Measurements from ENCODE around the gene FGB.

Gene FGB

GRCh38 chr4:154562697-154563254, at the start of gene FGB:
FGB (plus strand) TSS chr4:154563011; CDS start chr4:154563019, 8 bp downstream.
- no peak for DNase-seq

DNA sequence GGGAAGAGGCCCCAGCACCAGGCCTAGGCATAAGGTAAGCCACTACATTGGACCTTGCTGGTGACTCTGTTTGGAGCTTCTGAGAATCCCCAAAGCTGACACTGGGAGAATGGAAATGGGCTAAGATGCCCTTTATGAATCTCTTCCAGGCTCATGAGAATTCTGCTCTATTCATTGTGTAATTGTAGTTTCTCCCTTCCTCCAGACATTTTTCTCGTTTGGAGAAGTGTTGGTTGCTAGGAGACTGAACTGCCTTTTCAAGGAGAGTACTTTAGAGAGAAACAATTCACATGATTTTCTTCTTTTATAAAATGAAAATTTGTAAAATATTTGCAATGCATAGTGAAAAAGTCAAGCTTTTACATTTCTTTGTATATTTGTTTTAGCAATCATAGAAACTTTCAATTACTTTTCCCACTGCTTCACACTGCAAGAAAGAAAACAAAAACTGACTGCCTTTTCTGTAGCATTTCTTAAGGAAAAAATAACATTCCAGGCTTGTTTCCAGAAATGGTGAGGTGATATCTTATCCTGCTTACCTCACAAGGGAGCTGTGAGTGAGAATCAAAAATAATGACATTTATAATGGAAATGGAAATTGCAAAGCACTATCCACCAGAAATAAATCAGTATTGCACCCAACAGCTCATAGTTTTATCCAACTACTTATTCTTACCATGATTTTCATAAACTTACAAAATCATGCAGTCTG, 46.3 kb upstream of the FGB start:
- DNase-seq, result no peak

DNA sequence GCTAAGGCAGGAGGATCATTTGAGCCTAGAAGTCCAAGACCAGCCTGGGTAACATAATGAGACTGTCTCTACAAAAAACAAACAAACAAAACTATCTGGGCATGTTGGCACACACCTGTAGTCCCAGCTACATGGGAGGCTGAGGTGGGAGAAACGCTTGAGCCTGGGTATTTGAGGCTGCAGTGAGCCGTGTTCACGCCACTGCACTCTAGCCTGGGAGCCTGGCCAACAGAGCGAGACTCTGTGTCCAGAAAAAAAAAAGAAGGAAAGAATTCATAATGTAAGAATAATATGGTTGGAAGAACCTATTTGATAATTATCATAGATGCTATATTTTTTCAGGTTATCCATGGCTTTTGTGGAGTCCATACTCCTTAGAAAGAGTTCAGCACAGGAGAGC, 45.2 kb upstream of the FGB start:
- no peak for DNase-seq

DNA sequence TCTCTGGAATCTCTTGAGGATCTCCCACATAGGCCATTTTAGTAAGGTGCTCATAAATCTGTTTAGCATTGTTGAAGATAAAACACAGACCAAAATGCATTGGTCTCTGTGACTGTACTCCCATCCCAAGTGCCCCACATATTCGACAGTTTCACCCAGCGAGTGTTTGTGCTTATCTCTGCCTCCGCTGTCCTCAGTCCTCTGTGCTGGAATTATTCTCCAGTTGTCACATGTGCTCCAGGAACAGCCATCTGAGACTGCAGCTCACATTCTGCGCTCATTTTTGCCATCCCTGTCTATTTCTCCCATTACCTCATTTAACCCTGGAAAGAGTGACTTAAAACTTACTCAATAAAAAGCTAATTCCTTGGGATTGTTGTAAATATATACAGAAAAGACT, 43.6 kb upstream of the FGB start:
- no peak for DNase-seq

DNA sequence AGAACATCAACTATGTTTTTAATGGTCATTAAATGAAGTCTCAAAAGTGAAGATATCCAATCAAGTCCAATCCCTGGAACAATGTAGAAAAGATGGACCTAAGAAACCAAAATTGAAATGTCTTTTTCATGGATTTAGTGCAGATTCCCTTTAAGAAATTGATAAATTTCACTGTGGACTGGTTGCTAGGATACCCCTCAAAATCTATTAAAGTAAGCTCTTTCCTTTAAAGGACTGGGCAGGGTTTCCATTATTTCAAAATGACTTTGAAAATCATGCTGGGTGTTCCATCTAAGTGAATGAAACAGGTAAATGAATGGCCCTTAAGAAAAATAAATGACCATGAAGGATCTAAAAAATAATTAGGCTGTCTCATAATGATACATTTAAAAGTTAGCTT, 41.2 kb upstream of the FGB start:
- no peak for DNase-seq

DNA sequence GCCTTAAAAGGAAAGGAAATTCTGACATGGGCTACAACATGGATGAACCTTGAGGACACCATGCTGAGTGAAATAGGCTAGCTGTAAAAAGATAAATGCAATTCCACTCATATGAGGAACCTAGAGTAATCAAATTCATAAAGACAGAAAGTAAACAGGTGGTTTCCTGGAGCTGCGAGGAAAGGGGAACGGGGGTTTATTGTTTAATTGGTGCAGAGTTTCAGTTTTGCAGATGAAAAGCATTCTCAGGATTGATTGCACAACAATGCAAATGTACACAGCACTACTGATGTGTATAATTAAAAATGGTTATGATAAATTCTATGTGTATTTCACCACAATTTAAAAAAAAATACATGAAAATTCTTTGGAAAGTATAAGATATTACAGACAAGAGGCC, 36.7 kb upstream of the FGB start:
- DNase-seq, result no peak

- DNase-seq, result no peak
These were observed 35.5 kb upstream of the FGB start for GRCh38 chr4:154527308-154527707.

DNA sequence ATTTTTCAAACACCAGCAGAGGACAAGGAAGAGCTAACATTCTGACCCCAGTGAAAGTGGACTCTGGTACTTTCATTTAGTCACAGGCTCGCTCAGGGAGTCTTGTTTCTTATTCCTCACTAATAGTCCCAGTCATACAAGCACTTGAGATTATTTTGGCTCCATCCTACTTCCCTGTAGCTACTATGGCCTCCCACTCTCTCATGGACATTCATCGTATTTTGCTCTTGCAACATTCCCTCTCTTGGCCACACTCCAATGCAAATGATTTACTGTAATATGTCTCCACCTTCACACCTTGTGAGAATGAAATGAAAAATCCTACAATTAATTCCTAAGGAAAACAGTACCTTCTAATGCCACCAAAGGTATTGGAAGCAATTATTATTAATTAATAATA, 33.9 kb upstream of the FGB start:
- DNase-seq, result peak; percentile 6

GRCh38 chr4:154529728-154530519, 32.9 kb upstream of the FGB start:
- no peak for DNase-seq

DNA sequence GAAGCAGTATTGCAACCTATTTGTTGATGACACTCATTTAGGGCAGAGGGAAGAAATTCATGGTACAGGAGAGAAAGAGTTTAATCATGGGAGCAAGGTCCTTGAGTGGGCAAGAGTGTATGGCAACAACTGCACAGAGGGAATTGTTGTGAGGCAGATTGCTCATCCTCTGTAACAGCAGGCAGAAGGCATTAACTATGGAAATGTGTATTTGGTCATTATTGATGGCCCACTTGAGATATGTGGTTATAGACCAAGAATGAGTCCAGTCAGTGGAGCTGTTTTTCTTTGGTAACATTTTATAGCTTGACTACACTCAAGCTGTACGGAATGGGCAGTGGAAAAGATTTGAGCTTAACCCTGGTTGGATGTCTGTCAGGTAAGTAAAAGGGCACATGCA, 28.5 kb upstream of the FGB start:
- DNase-seq, result no peak

GRCh38 chr4:154542271-154542879, 20.4 kb upstream of the FGB start:
- no peak for DNase-seq

GRCh38 chr4:154545689-154546088, 17.1 kb upstream of the FGB start:
- no peak for DNase-seq

GRCh38 chr4:154549894-154550790, 12.7 kb upstream of the FGB start, which contains the start of gene PLRG1:
PLRG1 (minus strand) TSS chr4:154550400; CDS start chr4:154550308, 92 bp downstream.
- peak; percentile 93 for DNase-seq

GRCh38 chr4:154551872-154552686, 10.7 kb upstream of the FGB start:
- peak; percentile 33 for DNase-seq

- no peak for DNase-seq
These were observed 3.7 kb upstream of the FGB start for GRCh38 chr4:154559141-154559493.

- peak; percentile 4 for DNase-seq
These were observed 3.1 kb upstream of the FGB start for GRCh38 chr4:154559494-154560418.

DNA sequence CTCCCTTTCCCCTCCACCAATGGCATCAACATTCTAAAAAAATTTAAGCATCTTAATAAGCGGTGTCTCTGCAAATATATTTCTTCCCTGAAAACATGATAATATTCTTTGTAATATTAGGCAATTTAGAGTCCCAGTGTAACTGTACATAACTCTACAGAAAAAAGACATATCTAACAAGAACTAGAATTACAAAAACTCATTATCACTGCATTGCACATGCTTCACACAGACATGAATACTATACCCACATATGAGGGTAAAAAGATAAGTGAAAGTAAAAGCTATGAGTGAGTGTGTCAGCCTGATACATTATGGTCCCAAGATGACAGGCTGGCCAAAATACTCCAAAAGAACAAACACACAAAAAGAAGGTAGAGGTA, 2.4 kb upstream of the FGB start:
- no peak for DNase-seq

- DNase-seq, result no peak
These were observed 2.0 kb upstream of the FGB start for GRCh38 chr4:154560824-154561231.

DNA sequence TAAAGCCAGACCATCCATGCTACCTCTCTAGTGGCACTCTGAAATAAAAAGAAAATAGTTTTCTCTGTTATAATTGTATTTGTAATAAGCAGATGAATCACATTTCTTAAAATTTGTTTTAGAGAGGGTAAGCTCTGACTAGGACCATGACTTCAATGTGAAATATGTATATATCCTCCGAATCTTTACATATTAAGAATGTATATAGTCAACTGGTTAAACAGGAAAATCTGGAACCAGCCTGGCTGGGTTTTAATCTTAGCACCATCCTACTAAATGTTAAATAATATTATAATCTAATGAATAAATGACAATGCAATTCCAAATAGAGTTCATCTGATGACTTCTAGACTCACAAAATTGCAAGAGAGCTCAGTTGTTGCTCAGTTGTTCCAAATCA, 1.5 kb downstream of the FGB start:
- DNase-seq, result no peak

DNA sequence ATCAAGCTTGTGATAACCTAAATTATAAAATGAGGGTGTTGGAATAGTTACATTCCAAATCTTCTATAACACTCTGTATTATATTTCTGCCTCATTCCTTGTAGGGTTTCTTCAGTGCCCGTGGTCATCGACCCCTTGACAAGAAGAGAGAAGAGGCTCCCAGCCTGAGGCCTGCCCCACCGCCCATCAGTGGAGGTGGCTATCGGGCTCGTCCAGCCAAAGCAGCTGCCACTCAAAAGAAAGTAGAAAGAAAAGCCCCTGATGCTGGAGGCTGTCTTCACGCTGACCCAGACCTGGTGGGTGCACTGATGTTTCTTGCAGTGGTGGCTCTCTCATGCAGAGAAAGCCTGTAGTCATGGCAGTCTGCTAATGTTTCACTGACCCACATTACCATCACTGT, 2.9 kb downstream of the FGB start:
- DNase-seq, result no peak
